Kidney (tissue), 14 donors: ENCODE results near the gene PRPF40A. TPM values are rescaled to one million over a fixed set of nuclear protein-coding genes. Genes with fewer than 3 reads are reported as not detected.
"Not testable (repeated sequence)": the region's sequence is repeated elsewhere in the genome, so short reads cannot be mapped to it uniquely, and the experiment has no call there.

Experiments used
- DNase-seq, 5 donors: peaks; one replicate each; pipeline ENCODE4 v3.0.0-alpha.2; 2013 to 2020
- FAIRE-seq: peaks from 2 replicates; lab custom pipeline; 2012; peaks lifted over from hg19 to GRCh38; lab: Jason Lieb, UNC
- H3K27ac ChIP-seq, 2 donors: one replicate each; pipeline ENCODE4 v1.7.0; 2013; ENCODE audit warnings: low read depth in 2 of 2, low read length in 2 of 2, inconsistent platforms in 1 of 2
- H3K27me3 ChIP-seq: one replicate; pipeline ENCODE4 v1.7.1; 2013; ENCODE audit warnings: low read length, inconsistent platforms; ENCODE audit not compliant: control insufficient read depth, insufficient read depth
- H3K36me3 ChIP-seq, 3 donors: one replicate each; pipeline versions ENCODE4 v1.7.0 to v1.7.1; 2013; ENCODE audit warnings: low read length in 3 of 3, control low read depth in 1 of 3, inconsistent platforms in 1 of 3; ENCODE audit not compliant: insufficient read depth in 3 of 3, control insufficient read depth in 2 of 3
- H3K4me1 ChIP-seq, 3 donors: one replicate each; pipeline versions ENCODE4 v1.7.0 to v1.7.1; 2013; ENCODE audit warnings: low read length in 3 of 3, inconsistent platforms in 1 of 3, low read depth in 1 of 3; ENCODE audit not compliant: control insufficient read depth in 2 of 3, insufficient read depth in 2 of 3
- H3K4me3 ChIP-seq, 3 donors: one replicate each; pipeline versions ENCODE4 v1.7.0 to v1.8.1; 2013; ENCODE audit warnings: low read length in 3 of 3, control low read depth in 1 of 3, inconsistent platforms in 1 of 3
- H3K9ac ChIP-seq, 3 donors: one replicate each; pipeline versions ENCODE4 v1.7.0 to v1.7.1; 2013; ENCODE audit warnings: low read length in 3 of 3, control low read depth in 1 of 3, inconsistent platforms in 1 of 3
- H3K9me3 ChIP-seq, 3 donors: one replicate each; pipeline versions ENCODE4 v1.7.0 to v1.7.1; 2013; ENCODE audit warnings: low read length in 3 of 3, control low read depth in 1 of 3, inconsistent platforms in 1 of 3; ENCODE audit not compliant: control insufficient read depth in 2 of 3, insufficient read depth in 1 of 3
- CTCF ChIP-seq: IDR thresholded peaks from 3 replicates; pipeline ENCODE4 v1.5.1; 2012; ENCODE audit warnings: mild to moderate bottlenecking, moderate library complexity, borderline replicate concordance; ENCODE audit not compliant: insufficient read depth; ENCODE audit errors: extremely low read depth
- intact Hi-C: fragments of 100-400 bp; cut with DNase I; formaldehyde crosslinking; loops from one replicate; pipeline ENCODE4 v1.11.1; 2022
- polyA plus RNA-seq: library from polyadenylated mRNA; stranded (reverse); fragments of 350-450 nt; fragmentation: Illumina TruSeq; extraction: RNeasy Lipid Tissue Mini Kit (QIAGEN cat#74804); gene quantifications from one replicate; pipeline ENCODE4 v1.2.3, GENCODE V29; 2014; ENCODE audit warnings: low read depth, low replicate concordance; ENCODE audit not compliant: insufficient read depth
- total RNA-seq: library from RNA; stranded (reverse); fragmentation: NEBNext Ultra II Directional; extraction: Animal tissue kit (Norgen Biotek cat#: 25700); gene quantifications from one replicate; pipeline ENCODE4 v1.2.1, GENCODE V29; 2021
- donor health status: control.
- donor health status: control.
- donor health status: control.
- donor health status: control.
- donor health status: control.
- donor health status: DM: yes; HTN: yes; CAD: no.
- donor health status: Normal renal cell carcinoma (clear cell type).

PRPF40A gene
- total and polyA plus RNA-seq, 2 donors from 2014 or later: 20.2 to 82.7 TPM

- peaks cover 0 to 3% (median 0%) of the 10 kb centered on the region in 3 donors for H3K36me3 ChIP-seq
- no peaks in the 10 kb centered on the region for H3K9me3 ChIP-seq
- H3K27me3 ChIP-seq: no peaks in the 10 kb centered on the region
- TF ChIP-seq CTCF: no peak
- no peak overlapping the region for H3K4me3 ChIP-seq
- no peak for FAIRE-seq
- no peak overlapping the region for H3K9ac ChIP-seq
- peaks cover 0 to 2% (median 0%) of the 10 kb centered on the region in 3 donors for H3K4me1 ChIP-seq
- no peak overlapping the region for H3K27ac ChIP-seq
- intact Hi-C loops: no loop called here
- no peak for DNase-seq
These were observed 6.7 kb upstream of the PRPF40A start for GRCh38 chr2:152723918-152724317.

DNA sequence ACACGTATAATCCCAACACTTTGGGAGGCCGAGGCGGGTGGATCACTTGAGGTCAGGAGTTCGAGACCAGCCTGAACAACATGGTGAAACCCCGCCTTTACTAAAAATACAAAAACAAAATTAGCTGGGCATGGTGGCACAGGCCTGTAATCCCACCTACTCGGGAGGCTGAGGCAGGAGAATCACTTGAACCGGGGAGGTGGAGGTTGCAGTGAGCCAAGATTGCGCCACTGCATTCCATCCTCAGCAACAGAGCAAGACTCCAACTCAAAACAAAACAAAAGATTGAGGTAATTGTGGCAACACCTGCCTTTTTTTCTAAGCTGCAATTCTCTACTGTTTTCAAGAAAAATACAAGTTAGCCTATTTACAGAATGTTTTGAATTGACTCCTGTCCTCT lies 5.4 kb upstream of the PRPF40A start:
- intact Hi-C loops, FAIRE-seq, H3K4me3 ChIP-seq, H3K27ac ChIP-seq, H3K4me1 ChIP-seq, H3K36me3 ChIP-seq, H3K9me3 ChIP-seq, DNase-seq, H3K27me3 ChIP-seq, H3K9ac ChIP-seq: not testable (repeated sequence)

GRCh38 chr2:152720794-152721193 lies 3.5 kb upstream of the PRPF40A start:
- Histone ChIP-seq H3K27me3 (no peaks in the 10 kb centered on the region), H3K4me1 (peaks cover 2 to 6% (median 3%) of the 10 kb centered on the region in 3 donors), H3K27ac (no peak overlapping the region), H3K4me3 (no peak overlapping the region), H3K9me3 (no peaks in the 10 kb centered on the region), H3K36me3 (no peaks in the 10 kb centered on the region), H3K9ac (no peak overlapping the region)
- no peak for TF ChIP-seq CTCF
- DNase-seq (no peak), FAIRE-seq (no peak)
- intact Hi-C loops: no loop called here

- no peaks in the 10 kb centered on the region for H3K36me3 ChIP-seq
- peaks cover 2 to 6% (median 4%) of the 10 kb centered on the region in 3 donors for H3K4me1 ChIP-seq
- H3K27me3 ChIP-seq: no peaks in the 10 kb centered on the region
- DNase-seq: peak in 3 of 5 donors; percentile 65 to 77 (median 75)
- peak overlapping the region; percentile 80 to 90 (median 89) for H3K4me3 ChIP-seq
- peak overlapping the region; percentile 98 for H3K27ac ChIP-seq
- no peak for TF ChIP-seq CTCF
- intact Hi-C loops: no loop called here
- no peak for FAIRE-seq
- peak overlapping the region; percentile 52 to 96 (median 94) for H3K9ac ChIP-seq
- no peaks in the 10 kb centered on the region for H3K9me3 ChIP-seq
These were observed 1.8 kb upstream of the PRPF40A start for GRCh38 chr2:152718909-152719645.
